HG02938 (cell line): ENCODE data around the gene CSNK2B.

Source experiments
- ATAC-seq: cut with Tn5 transposase; IDR thresholded peaks from one replicate; pipeline ENCODE4 v1.9.1; 2021; ENCODE audit warnings: mild to moderate bottlenecking, moderate library complexity; ENCODE audit not compliant: unreplicated experiment

CSNK2B gene

DNA sequence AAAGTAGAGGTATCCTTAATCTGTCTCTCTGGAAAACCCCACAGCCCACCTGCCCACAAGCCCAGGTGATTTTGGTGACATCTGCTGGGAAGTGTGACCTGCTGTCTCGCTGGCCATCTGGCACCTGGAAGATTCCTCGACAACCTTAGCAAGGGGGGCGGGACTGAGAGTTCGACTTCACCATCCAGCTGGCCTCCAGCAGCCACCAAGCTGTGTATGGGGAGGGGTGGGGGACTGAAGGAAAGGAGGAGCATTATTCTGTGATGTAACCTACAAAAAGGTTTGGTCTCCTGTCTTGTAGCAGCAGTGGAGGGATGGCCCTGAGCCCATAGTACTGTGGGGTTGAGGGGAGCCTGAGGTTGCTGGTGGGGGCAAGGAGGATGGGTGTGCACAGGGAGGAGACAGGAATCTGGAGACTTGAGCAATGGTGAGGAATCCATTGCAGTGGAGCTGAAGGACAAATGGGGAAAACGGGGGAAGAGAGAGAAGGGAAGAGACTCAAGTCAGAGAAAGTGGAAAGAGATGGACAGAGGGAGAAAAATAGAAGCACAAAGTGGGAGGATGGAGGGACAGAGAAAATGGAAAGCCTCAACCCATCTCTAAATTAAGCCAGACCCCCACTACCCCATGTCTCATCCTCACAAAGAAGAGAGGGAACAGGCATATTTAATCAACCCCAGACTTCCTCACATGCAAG, 44.8 kb downstream of the CSNK2B start:
- no peak for ATAC-seq

GRCh38 chr6:31711233-31711632, 45.4 kb downstream of the CSNK2B start:
- no peak for ATAC-seq

GRCh38 chr6:31712296-31712695, 46.4 kb downstream of the CSNK2B start:
- no peak for ATAC-seq

DNA sequence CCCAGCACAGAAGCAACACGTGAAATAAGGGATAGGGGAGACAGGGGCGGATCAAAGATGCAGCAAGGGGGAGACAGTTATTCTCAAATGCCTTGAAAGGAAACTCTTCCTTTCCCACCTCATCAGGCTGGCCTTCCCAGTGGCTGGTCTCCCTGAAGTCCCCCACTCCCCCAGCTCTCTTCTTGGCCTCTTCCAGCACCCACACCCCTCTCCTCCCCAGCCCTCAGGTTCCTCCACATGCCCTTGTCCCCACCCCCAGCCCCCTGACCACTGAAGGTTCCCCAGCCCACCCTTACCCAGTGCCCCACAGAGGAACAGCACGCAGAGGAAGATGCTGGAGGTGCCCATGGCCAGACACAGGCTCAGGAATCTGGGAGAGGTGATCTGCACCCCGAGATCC, 47.6 kb downstream of the CSNK2B start:
- no peak for ATAC-seq

- ATAC-seq: no peak
Observed at GRCh38 chr6:31713991-31714684, 48.3 kb downstream of the CSNK2B start.

- no peak for ATAC-seq
Observed at GRCh38 chr6:31715022-31715958, 49.4 kb downstream of the CSNK2B start, which contains the start of gene LY6G6D. Gene LY6G6D, plus strand, starts transcription at chr6:31715348. Its CDS starts 8 bp downstream, at chr6:31715356.

DNA sequence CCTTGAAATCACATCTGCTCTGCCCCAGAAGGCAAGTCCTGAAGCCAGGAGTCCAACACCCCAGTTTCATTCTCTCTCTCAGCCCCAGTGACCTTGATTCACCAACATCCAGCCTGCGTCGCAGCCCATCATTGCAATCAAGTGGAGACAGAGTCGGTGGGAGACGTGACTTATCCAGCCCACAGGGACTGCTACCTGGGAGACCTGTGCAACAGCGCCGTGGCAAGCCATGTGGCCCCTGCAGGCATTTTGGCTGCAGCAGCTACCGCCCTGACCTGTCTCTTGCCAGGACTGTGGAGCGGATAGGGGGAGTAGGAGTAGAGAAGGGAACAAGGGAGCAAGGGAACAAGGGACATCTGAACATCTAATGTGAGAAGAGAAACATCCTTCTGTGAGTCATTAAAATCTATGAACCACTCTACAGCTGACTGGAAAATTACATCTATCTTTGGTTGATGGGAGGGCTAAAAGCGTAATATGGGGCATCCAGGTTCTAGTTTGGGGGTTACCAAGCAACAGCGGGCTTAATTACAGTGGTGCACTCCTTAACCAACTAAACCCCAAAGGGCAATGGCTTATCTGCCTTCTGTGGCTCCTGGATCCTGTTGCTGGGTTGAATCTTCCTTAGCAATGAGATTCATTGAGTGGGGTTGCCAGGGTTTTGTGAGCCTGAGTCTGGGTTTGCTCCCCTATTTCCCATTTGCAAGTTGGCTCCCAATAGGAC, 51.8 kb downstream of the CSNK2B start:
- ATAC-seq: no peak

GRCh38 chr6:31718265-31718664, 52.4 kb downstream of the CSNK2B start:
- no peak for ATAC-seq

GRCh38 chr6:31719001-31719400, 53.1 kb downstream of the CSNK2B start:
- ATAC-seq: no peak
